Fibroblast of the aortic adventitia (primary cell): ENCODE data around the gene LSP1. TPM values are rescaled to one million over a fixed set of nuclear protein-coding genes. Genes with fewer than 3 reads are reported as not detected.

Experiments used
- DNase-seq: peaks from one replicate; pipeline ENCODE4 v3.0.0-alpha.2; 2010; ENCODE audit warnings: low read depth
- H3K4me3 ChIP-seq: 2 replicates; pipeline ENCODE4 v1.5.1; 2011; ENCODE audit warnings: low read depth, mild to moderate bottlenecking, control low read depth, low read length, moderate library complexity
- CTCF ChIP-seq: IDR thresholded peaks from 2 replicates; pipeline ENCODE4 v1.5.1; 2011; ENCODE audit warnings: mild to moderate bottlenecking, low read length, control low read depth, inconsistent platforms; ENCODE audit not compliant: insufficient read depth
- total RNA-seq: library from RNA; depleted of rRNA; stranded (reverse); fragments of >200 nt; gene quantifications from 2 replicates; pipeline ENCODE4 v1.2.3, GENCODE V29; 2012; ENCODE audit warnings: low replicate concordance

LSP1 gene
- total RNA-seq, 1 donor = 40.2 TPM

- no peak for DNase-seq
- no peak within 1 kb of the TSS for H3K4me3 ChIP-seq
- no peak for TF ChIP-seq CTCF
These were observed 14.3 kb upstream of the LSP1 start, which contains the start of gene TNNI2 for GRCh38 chr11:1838426-1839144. TSS of gene TNNI2 (plus strand) at chr11:1838981. CDS start at chr11:1839697, 716 bp downstream.

GRCh38 chr11:1839204-1839923, 13.5 kb upstream of the LSP1 start:
- DNase-seq = no peak
- no peak for TF ChIP-seq CTCF
- no peak overlapping the region for H3K4me3 ChIP-seq

- TF ChIP-seq CTCF = no peak
- DNase-seq = no peak
- no peak overlapping the region for H3K4me3 ChIP-seq
These were observed 12.7 kb upstream of the LSP1 start for GRCh38 chr11:1839924-1840779.

DNA sequence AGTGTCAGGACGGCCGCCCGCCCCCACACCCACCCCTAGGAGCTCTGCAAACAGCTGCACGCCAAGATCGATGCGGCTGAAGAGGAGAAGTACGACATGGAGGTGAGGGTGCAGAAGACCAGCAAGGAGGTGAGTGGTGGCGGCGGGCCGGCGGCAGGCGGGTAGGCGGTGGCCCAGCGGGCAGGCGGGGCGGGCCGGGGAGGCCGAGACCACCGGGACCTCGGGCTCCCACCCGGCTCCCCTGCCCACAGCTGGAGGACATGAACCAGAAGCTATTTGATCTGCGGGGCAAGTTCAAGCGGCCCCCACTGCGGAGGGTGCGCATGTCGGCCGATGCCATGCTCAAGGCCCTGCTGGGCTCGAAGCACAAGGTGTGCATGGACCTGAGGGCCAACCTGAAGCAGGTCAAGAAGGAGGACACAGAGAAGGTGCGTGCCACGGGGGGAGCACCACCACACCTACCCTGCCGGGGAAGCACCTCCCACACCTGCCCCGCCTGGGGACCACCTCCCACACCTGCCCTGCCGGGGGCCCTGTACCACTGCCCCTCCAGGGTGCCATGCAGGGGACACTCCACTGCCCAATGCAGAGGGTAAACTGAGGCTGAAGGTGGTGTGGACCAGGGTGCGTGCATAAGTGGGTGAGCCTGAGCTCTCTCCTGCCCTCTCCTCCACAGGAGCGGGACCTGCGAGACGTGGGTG, 12.0 kb upstream of the LSP1 start:
- no peak overlapping the region for H3K4me3 ChIP-seq
- DNase-seq = no peak
- no peak for TF ChIP-seq CTCF

GRCh38 chr11:1841511-1842148, 11.3 kb upstream of the LSP1 start:
- H3K4me3 ChIP-seq = no peak overlapping the region
- no peak for TF ChIP-seq CTCF
- DNase-seq = no peak
